Measurements from ENCODE around the gene ACTN4. TPM values are rescaled to one million over a fixed set of nuclear protein-coding genes. Genes with fewer than 3 reads are reported as not detected.

Gene ACTN4
- total and polyA plus RNA-seq, 2 experiments from 2014 or later, result 59.3 to 321 TPM

GRCh38 chr19:38717051-38717450, 69.6 kb downstream of the ACTN4 start:
- no peaks in the 10 kb centered on the region for H4K20me1 ChIP-seq (ENCODE audit: insufficient read depth, poor library complexity, severe bottlenecking)

DNA sequence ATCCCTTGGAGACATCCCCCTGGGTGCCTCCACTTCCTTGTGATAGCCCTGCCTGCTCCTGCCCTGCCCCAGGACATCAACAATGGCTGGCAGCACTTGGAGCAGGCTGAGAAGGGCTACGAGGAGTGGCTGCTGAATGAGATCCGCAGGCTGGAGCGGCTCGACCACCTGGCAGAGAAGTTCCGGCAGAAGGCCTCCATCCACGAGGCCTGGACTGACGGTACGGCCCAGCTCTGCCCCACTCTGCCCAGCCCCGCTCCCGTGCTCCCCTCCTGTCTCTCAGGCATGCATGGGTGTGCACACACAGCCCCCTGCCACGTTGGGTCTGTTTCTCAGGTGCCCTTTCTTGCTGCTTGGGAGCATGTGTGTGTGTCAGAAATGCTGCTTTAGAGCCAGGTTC, 70.4 kb downstream of the ACTN4 start:
- Histone ChIP-seq H3K79me2 (peaks cover 7% of the 10 kb centered on the region), H3K27ac (peak overlapping the region; percentile 89), H3K4me1 (ENCODE audit: insufficient read depth) (peaks cover 14% of the 10 kb centered on the region), H4K20me1 (ENCODE audit: insufficient read depth, poor library complexity, severe bottlenecking) (no peaks in the 10 kb centered on the region), H3K36me3 (replicated peaks; ENCODE audit: insufficient read depth, low read depth) (peaks cover 4% of the 10 kb centered on the region), H3K9me3 (ENCODE audit: low read depth) (no peaks in the 10 kb centered on the region), H3K9me2 (replicated peaks; ENCODE audit: insufficient read depth) (no peaks in the 10 kb centered on the region), H3K4me2 (no peak overlapping the region), H2AFZ (no peak overlapping the region), H3K4me3 (no peak overlapping the region), H3K27me3 (no peaks in the 10 kb centered on the region)
- DNase-seq (ENCODE audit: low spot score), result no peak
- WGBS (ENCODE audit: low lambda C conversion rate, missing lambda C conversion rate), result 94% methylated on average over 11 of the region's 11 CpGs
- no peak for TF ChIP-seq EZH2 (IDR thresholded peaks at IDR 0.05; ENCODE audit: borderline replicate concordance)
- no peak for TF ChIP-seq CTCF (IDR thresholded peaks at IDR 0.05; ENCODE audit: poor library complexity)
- TF ChIP-seq EZH2phosphoT487 (IDR thresholded peaks at IDR 0.05; ENCODE audit: low read depth, severe bottlenecking, unreplicated experiment), result no peak

More at GRCh38 chr19:38717051-38717450, 69.6 kb downstream of the ACTN4 start:
- H3K4me3 ChIP-seq, result no peak overlapping the region
- no peak overlapping the region for H3K4me2 ChIP-seq
- H3K27ac ChIP-seq, result no peak overlapping the region
- no peaks in the 10 kb centered on the region for H3K9me2 ChIP-seq (replicated peaks; ENCODE audit: insufficient read depth)
- DNase-seq (ENCODE audit: low spot score), result no peak
- peaks cover 4% of the 10 kb centered on the region for H3K36me3 ChIP-seq (replicated peaks; ENCODE audit: insufficient read depth, low read depth)
- WGBS (ENCODE audit: low lambda C conversion rate, missing lambda C conversion rate), result 97% methylated on average over 17 of the region's 17 CpGs
- no peaks in the 10 kb centered on the region for H3K27me3 ChIP-seq
- H3K4me1 ChIP-seq (ENCODE audit: insufficient read depth), result peaks cover 14% of the 10 kb centered on the region
- TF ChIP-seq EZH2phosphoT487 (IDR thresholded peaks at IDR 0.05; ENCODE audit: low read depth, severe bottlenecking, unreplicated experiment) (no peak), CTCF (IDR thresholded peaks at IDR 0.05; ENCODE audit: poor library complexity) (no peak)
- no peak overlapping the region for H2AFZ ChIP-seq
- peaks cover 5% of the 10 kb centered on the region for H3K79me2 ChIP-seq
- no peaks in the 10 kb centered on the region for H3K9me3 ChIP-seq (ENCODE audit: low read depth)

DNA sequence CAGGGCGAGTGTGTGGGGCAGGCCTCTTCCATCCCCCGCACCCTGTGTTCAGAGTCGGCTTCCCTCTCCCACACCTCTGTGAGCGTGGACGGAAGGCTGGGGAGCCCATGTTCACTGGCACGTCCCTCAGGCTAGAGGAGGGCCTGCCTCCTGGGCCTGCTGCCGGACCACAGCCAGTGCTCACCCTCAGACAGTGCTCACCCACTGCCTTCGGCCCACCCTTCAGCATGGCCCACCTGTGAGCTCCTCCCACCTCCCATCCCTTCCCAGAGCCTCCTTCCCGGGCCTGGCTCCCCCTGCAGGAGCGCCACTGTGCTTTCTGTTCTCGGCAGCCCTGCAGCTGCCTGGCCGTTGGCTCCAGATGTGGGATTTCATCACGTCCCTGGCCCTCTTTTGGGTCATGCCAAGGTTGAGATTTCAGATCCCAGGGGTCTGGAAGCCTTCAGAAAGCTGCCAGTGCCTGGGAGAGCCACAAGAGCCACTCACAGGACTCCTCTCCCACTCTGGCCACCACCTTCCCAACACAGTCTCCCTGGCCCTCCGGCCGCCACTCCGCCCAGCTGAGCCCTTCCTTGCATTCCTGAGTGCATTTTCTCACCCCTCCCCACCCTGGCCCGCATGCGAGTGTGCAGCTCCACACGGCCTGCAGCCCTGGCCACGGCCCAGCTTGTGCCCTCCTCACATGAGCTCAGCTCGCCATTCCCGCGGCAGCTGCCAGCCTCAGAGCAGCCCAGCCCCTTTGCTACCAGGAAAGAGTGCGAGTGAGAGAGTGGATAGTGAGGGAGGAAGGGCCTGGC, 71.5 kb downstream of the ACTN4 start:
- H3K9me2 ChIP-seq (replicated peaks; ENCODE audit: insufficient read depth), result no peaks in the 10 kb centered on the region
- no peak for DNase-seq (ENCODE audit: low spot score)
- TF ChIP-seq EZH2phosphoT487 (IDR thresholded peaks at IDR 0.05; ENCODE audit: low read depth, severe bottlenecking, unreplicated experiment) (no peak), CTCF (IDR thresholded peaks at IDR 0.05; ENCODE audit: poor library complexity) (peak; percentile 40), EZH2 (IDR thresholded peaks at IDR 0.05; ENCODE audit: borderline replicate concordance) (no peak)
- H2AFZ ChIP-seq, result no peak overlapping the region
- no peak overlapping the region for H3K4me3 ChIP-seq
- WGBS (ENCODE audit: low lambda C conversion rate, missing lambda C conversion rate), result 78% methylated on average over 22 of the region's 24 CpGs
- no peaks in the 10 kb centered on the region for H4K20me1 ChIP-seq (ENCODE audit: insufficient read depth, poor library complexity, severe bottlenecking)
- no peak overlapping the region for H3K4me2 ChIP-seq
- no peaks in the 10 kb centered on the region for H3K9me3 ChIP-seq (ENCODE audit: low read depth)
- H3K27me3 ChIP-seq, result no peaks in the 10 kb centered on the region
- H3K79me2 ChIP-seq, result peaks cover 10% of the 10 kb centered on the region
- H3K4me1 ChIP-seq (ENCODE audit: insufficient read depth), result peaks cover 14% of the 10 kb centered on the region
- H3K36me3 ChIP-seq (replicated peaks; ENCODE audit: insufficient read depth, low read depth), result peaks cover 4% of the 10 kb centered on the region
- peak overlapping the region; percentile 89 for H3K27ac ChIP-seq

Data from hepatocyte (in vitro differentiated cells).